GDM1 (cell line): ENCODE data around the gene AGBL4.

Experiments used
- DNase-seq: peaks from one replicate; lab custom pipeline; 2025; lab: John Stamatoyannopoulos, UW

Gene AGBL4

GRCh38 chr1:49694251-49694827 is 329.4 kb downstream of the AGBL4 start:
- DNase-seq, result no peak

- no peak for DNase-seq
Measured at GRCh38 chr1:49686107-49686506, 337.6 kb downstream of the AGBL4 start.

- DNase-seq, result no peak
Measured at GRCh38 chr1:49677706-49678105, 346.0 kb downstream of the AGBL4 start.

- DNase-seq, result no peak
Measured at GRCh38 chr1:49651136-49651535, 372.6 kb downstream of the AGBL4 start.

GRCh38 chr1:49630156-49630555 is 393.6 kb downstream of the AGBL4 start:
- no peak for DNase-seq

GRCh38 chr1:49627781-49628180 is 396.0 kb downstream of the AGBL4 start:
- DNase-seq, result no peak

- no peak for DNase-seq
Measured at GRCh38 chr1:49626472-49626871, 397.3 kb downstream of the AGBL4 start.

- DNase-seq, result no peak
Measured at GRCh38 chr1:49622877-49623276, 400.9 kb downstream of the AGBL4 start.

GRCh38 chr1:49606082-49606481 is 417.7 kb downstream of the AGBL4 start:
- DNase-seq, result no peak

GRCh38 chr1:49597436-49597835 is 426.3 kb downstream of the AGBL4 start:
- no peak for DNase-seq

- no peak for DNase-seq
Measured at GRCh38 chr1:49576327-49576901, 447.3 kb downstream of the AGBL4 start.

- no peak for DNase-seq
Measured at GRCh38 chr1:49556676-49557234, 467.0 kb downstream of the AGBL4 start.

- DNase-seq, result no peak
Measured at GRCh38 chr1:49552101-49552500, 471.7 kb downstream of the AGBL4 start.

- DNase-seq, result no peak
Measured at GRCh38 chr1:49544615-49545014, 479.1 kb downstream of the AGBL4 start.

- no peak for DNase-seq
Measured at GRCh38 chr1:49541096-49541752, 482.5 kb downstream of the AGBL4 start.

- DNase-seq, result no peak
Measured at GRCh38 chr1:49527606-49528305, 496.0 kb downstream of the AGBL4 start.

- DNase-seq, result no peak
Measured at GRCh38 chr1:49526672-49527071, 497.1 kb downstream of the AGBL4 start.

- DNase-seq, result no peak
Measured at GRCh38 chr1:49523764-49524163, 500.0 kb downstream of the AGBL4 start.

- DNase-seq, result no peak
Measured at GRCh38 chr1:49466961-49467360, 556.8 kb downstream of the AGBL4 start.

GRCh38 chr1:49465486-49466185 is 558.1 kb downstream of the AGBL4 start:
- no peak for DNase-seq

- no peak for DNase-seq
Measured at GRCh38 chr1:49448200-49448599, 575.6 kb downstream of the AGBL4 start.

GRCh38 chr1:49436865-49437264 is 586.9 kb downstream of the AGBL4 start:
- no peak for DNase-seq
